GM12878 (cell line): ENCODE measurements around the gene MGRN1. TPM values are rescaled to one million over a fixed set of nuclear protein-coding genes. Genes with fewer than 3 reads are reported as not detected.

ENCODE experiments used
- BHLHE40 ChIP-seq, 2 experiments: fragments of 450-650 bp in 1 of 2; IDR thresholded peaks; 2 replicates each; pipeline ENCODE4 v1.6.1; 2011 to 2017; ENCODE audit warnings: low read depth in 2 of 2, borderline replicate concordance in 1 of 2, improper control_type of control experiment in 1 of 2, low read length in 1 of 2, mild to moderate bottlenecking in 1 of 2
- CUX1 ChIP-seq: IDR thresholded peaks from 2 replicates; pipeline ENCODE4 v1.6.1; 2012; ENCODE audit warnings: improper control_type of control experiment, low read depth, low read length; ENCODE audit not compliant: insufficient replicate concordance
- DPF2 ChIP-seq: fragments of 450-650 bp; IDR thresholded peaks from 2 replicates; pipeline ENCODE4 v1.6.1; 2017; ENCODE audit warnings: mild to moderate bottlenecking
- FOS ChIP-seq: IDR thresholded peaks from 3 replicates; pipeline ENCODE4 v1.6.1; 2011; ENCODE audit warnings: borderline replicate concordance; ENCODE audit not compliant: insufficient read length; ENCODE audit errors: extremely low read depth
- HDAC2 ChIP-seq: fragments of 200-600 bp; sonication (generic); IDR thresholded peaks from 2 replicates; pipeline ENCODE4 v1.6.1; 2017
- HDGF ChIP-seq: fragments of 450-650 bp; IDR thresholded peaks from 2 replicates; pipeline ENCODE4 v1.6.1; 2016; ENCODE audit warnings: antibody characterized with exemption
- KAT2A ChIP-seq: conservative IDR thresholded peaks from 2 replicates; pipeline ENCODE4 v1.6.1; 2011; ENCODE audit warnings: low read depth, low read length; ENCODE audit not compliant: control insufficient read depth
- MXI1 ChIP-seq: fragments of 150-350 bp; IDR thresholded peaks from 2 replicates; pipeline ENCODE4 v1.6.1; 2011; ENCODE audit warnings: low read depth, mild to moderate bottlenecking, inconsistent platforms, low read length, improper control_type of control experiment
- NFIC ChIP-seq: IDR thresholded peaks from 2 replicates; pipeline ENCODE4 v1.6.1; 2012; ENCODE audit warnings: low read depth, mild to moderate bottlenecking, inconsistent platforms, low read length, moderate library complexity
- NFYA ChIP-seq: IDR thresholded peaks from 2 replicates; pipeline ENCODE4 v1.6.1; 2011; ENCODE audit warnings: low read depth, mild to moderate bottlenecking, low read length, improper control_type of control experiment, borderline replicate concordance
- NR2C2 ChIP-seq: IDR thresholded peaks from 2 replicates; pipeline ENCODE4 v1.6.1; 2011; ENCODE audit warnings: borderline replicate concordance, low read depth; ENCODE audit not compliant: control insufficient read depth, insufficient read length
- PAX5 ChIP-seq: IDR thresholded peaks from 2 replicates; pipeline ENCODE4 v1.6.1; 2011; ENCODE audit warnings: low read depth, low read length, borderline replicate concordance
- POLR2AphosphoS2 ChIP-seq: IDR thresholded peaks from 2 replicates; pipeline ENCODE4 v1.6.1; 2011; ENCODE audit warnings: low read depth, mild to moderate bottlenecking, low read length, improper control_type of control experiment, moderate library complexity
- PRDM15 ChIP-seq: fragments of 450-650 bp; formaldehyde crosslinking; IDR thresholded peaks from 2 replicates; pipeline ENCODE4 v1.4.0; 2020; ENCODE audit warnings: mild to moderate bottlenecking, moderate library complexity
- RB1 ChIP-seq: fragments of 450-650 bp; formaldehyde crosslinking; IDR thresholded peaks from 2 replicates; pipeline ENCODE4 v1.6.1; 2017; ENCODE audit warnings: mild to moderate bottlenecking, borderline replicate concordance
- RCOR1 ChIP-seq: conservative IDR thresholded peaks from 2 replicates; pipeline ENCODE4 v1.6.1; 2012; ENCODE audit warnings: low read depth, low read length, improper control_type of control experiment
- SP1 ChIP-seq: IDR thresholded peaks from one replicate; pipeline ENCODE4 v1.6.1; 2011; ENCODE audit warnings: low read depth, low read length
- SUPT20H ChIP-seq: IDR thresholded peaks from 2 replicates; pipeline ENCODE4 v1.6.1; 2011; ENCODE audit warnings: low read depth, mild to moderate bottlenecking, low read length, moderate library complexity, borderline replicate concordance; ENCODE audit not compliant: control insufficient read depth
- USF2 ChIP-seq: IDR thresholded peaks from 2 replicates; pipeline ENCODE4 v1.6.1; 2011; ENCODE audit warnings: low read depth, low read length, improper control_type of control experiment, borderline replicate concordance
- ZNF217 ChIP-seq: fragments of 450-650 bp; IDR thresholded peaks from 2 replicates; pipeline ENCODE4 v1.6.1; 2017; ENCODE audit warnings: antibody characterized with exemption, mild to moderate bottlenecking
- polyA plus RNA-seq, 11 experiments: library from polyadenylated mRNA; depleted of rRNA in 4 of 11; unstranded in 6 of 11; stranded (reverse) in 5 of 11; fragments of >200 nt; fragmentation: Nextera tagmentation in 4 of 11; fragmentation: Illumina TruSeq in 1 of 11; extraction: Ambion mirVana in 4 of 11; extraction: Trizol in 1 of 11; gene quantifications; 1 replicate in 1 of 11; 2 replicates in 10 of 11; pipeline versions ENCODE4 v1.2.1 to v1.2.3, GENCODE V29; 2011 to 2016; ENCODE audit warnings: inconsistent platforms in 2 of 11, missing spikeins in 2 of 11, low read depth in 1 of 11
- total RNA-seq, 4 experiments: library from RNA; depleted of rRNA in 3 of 4; stranded (reverse); fragments of >200 nt in 3 of 4; fragmentation: Illumina TruSeq in 1 of 4; extraction: Trizol in 1 of 4; gene quantifications; 2 replicates each; pipeline versions ENCODE4 v1.2.1 to v1.2.3, GENCODE V29; 2013 to 2021

MGRN1 gene
- total and polyA plus RNA-seq, 10 of the 15 experiments (the other 5 are each of a cell fraction or from before 2014, with no cell fraction given), result 0.35 to 86.7 (median 14.6) TPM

GRCh38 chr16:4616047-4616811 lies 8.4 kb upstream of the MGRN1 start (continued):
- TF ChIP-seq CUX1 (no peak), USF2 (no peak), DPF2 (peak; percentile 37; the same call in 1 of the 2 replicates), SUPT20H (no peak), NFYA (no peak; the same call in 1 of the 2 replicates), RCOR1 (peak; percentile 93), PAX5 (no peak; the same call in 1 of the 2 replicates), PRDM15 (no peak), RB1 (peak; percentile 50; the same call in 1 of the 2 replicates), NFIC (no peak), HDGF (peak; percentile 61; the same call in 1 of the 2 replicates), HDAC2 (no peak), MXI1 (peak; percentile 52; the same call in 1 of the 2 replicates), POLR2AphosphoS2 (no peak), SP1 (peak; percentile 92), FOS (peak; percentile 67), NR2C2 (no peak), BHLHE40 (IDR thresholded peaks at IDR 0.05; ENCODE audit: borderline replicate concordance in 1 of 2, low read depth in 2 of 2, low read length in 1 of 2) (peak; percentile 36 to 78; a peak in 3 of 4 replicates), KAT2A (no peak), ZNF217 (no peak)
